IPS-18a (cell line): Measurements from ENCODE around the gene SLC24A3.

Experiments
- H3K27ac ChIP-seq: one replicate; pipeline ENCODE4 v1.5.1; 2013; ENCODE audit warnings: low read length
- H3K27me3 ChIP-seq: one replicate; pipeline ENCODE4 v1.6.1; 2013; ENCODE audit warnings: mild to moderate bottlenecking, low read length; ENCODE audit not compliant: control insufficient read depth, insufficient read depth
- H3K36me3 ChIP-seq: one replicate; pipeline ENCODE4 v1.6.1; 2013; ENCODE audit warnings: low read depth, low read length; ENCODE audit not compliant: control insufficient read depth
- H3K4me1 ChIP-seq: one replicate; pipeline ENCODE4 v1.6.1; 2013; ENCODE audit warnings: low read depth, low read length; ENCODE audit not compliant: control insufficient read depth
- H3K4me3 ChIP-seq: one replicate; pipeline ENCODE4 v1.5.1; 2013; ENCODE audit warnings: low read length
- H3K9ac ChIP-seq: one replicate; pipeline ENCODE4 v1.6.1; 2013; ENCODE audit warnings: mild to moderate bottlenecking, low read length, moderate library complexity
- H3K9me3 ChIP-seq: one replicate; pipeline ENCODE4 v1.6.1; 2013; ENCODE audit warnings: low read depth, low read length; ENCODE audit not compliant: control insufficient read depth

Gene SLC24A3

DNA sequence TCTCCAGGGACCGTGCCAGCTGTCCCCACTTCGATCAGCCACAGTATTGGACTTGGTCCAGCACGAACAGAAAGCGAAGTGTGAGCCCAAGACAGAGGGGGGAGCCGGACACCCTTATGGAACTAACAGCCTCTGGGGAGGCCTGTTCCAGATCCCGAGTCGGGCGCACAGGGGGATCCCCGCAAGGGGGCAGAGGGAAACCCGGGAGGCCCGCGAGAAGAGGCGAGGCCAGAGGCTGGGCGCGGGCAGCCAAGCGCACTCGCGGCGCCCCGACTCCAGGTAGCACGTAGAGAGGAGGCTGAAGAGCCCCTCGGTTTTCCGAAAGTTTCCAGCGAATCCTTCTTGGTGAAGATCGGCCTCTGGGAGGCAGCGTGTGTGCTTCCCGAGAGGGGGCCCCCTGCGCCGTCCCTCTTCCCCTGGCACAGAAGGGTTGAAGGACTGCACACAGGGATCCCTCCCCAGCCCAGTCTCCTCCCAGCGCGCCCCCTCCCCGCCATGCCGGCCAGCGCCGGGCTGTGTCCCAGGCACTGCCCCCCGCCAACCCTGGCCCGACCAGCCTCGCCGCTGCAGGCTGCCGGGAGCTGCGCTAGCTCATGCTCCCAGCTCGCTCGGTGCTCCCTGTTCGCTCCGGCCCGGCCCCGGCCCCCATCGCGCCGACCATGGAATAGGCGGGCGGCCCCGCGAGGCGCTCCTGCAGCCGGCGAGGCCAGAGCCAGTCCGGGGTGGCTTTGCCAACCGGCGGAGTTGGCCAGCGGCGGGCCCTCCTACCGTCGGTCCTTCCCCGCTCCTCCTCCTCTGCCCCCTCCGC, 577 bp upstream of the SLC24A3 start:
- no peaks in the 10 kb centered on the region for H3K36me3 ChIP-seq
- H3K9ac ChIP-seq, result peak overlapping the region; percentile 33
- H3K9me3 ChIP-seq, result no peaks in the 10 kb centered on the region
- peak overlapping the region; percentile 54 for H3K4me3 ChIP-seq
- peaks cover 23% of the 10 kb centered on the region for H3K4me1 ChIP-seq
- H3K27me3 ChIP-seq, result peaks cover 25% of the 10 kb centered on the region
- H3K27ac ChIP-seq, result no peak overlapping the region

- H3K27me3 ChIP-seq, result peaks cover 25% of the 10 kb centered on the region
- H3K36me3 ChIP-seq, result no peaks in the 10 kb centered on the region
- peak overlapping the region; percentile 59 for H3K4me3 ChIP-seq
- no peak overlapping the region for H3K27ac ChIP-seq
- no peak overlapping the region for H3K9ac ChIP-seq
- H3K4me1 ChIP-seq, result peaks cover 12% of the 10 kb centered on the region
- H3K9me3 ChIP-seq, result no peaks in the 10 kb centered on the region
Measured at GRCh38 chr20:19212821-19213502, 520 bp downstream of the SLC24A3 start.

GRCh38 chr20:19213946-19214490, 1.6 kb downstream of the SLC24A3 start:
- no peak overlapping the region for H3K27ac ChIP-seq
- peaks cover 25% of the 10 kb centered on the region for H3K27me3 ChIP-seq
- no peak overlapping the region for H3K9ac ChIP-seq
- H3K9me3 ChIP-seq, result no peaks in the 10 kb centered on the region
- no peak overlapping the region for H3K4me3 ChIP-seq
- no peaks in the 10 kb centered on the region for H3K36me3 ChIP-seq
- peaks cover 7% of the 10 kb centered on the region for H3K4me1 ChIP-seq

DNA sequence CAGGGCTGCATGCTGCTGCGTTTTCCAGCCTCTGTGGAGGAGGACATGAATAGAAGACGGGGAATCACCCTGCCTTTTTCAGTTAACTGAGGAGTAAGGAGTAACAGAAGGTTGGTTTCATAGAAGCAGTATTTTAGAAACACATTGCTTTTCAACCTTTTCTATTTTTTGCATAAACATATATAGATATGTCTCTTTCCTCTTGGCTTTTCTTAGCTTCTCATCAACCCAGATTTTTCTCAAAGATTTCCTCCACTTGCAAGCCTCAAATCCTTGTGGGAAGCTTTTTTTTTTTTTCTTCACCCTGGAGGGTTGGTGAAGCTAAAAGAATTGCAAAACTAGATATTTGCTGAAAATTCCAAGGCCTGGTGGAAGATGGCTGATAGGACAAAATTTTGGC, 6.0 kb downstream of the SLC24A3 start:
- Histone ChIP-seq H3K4me1 (peaks cover 2% of the 10 kb centered on the region), H3K4me3 (no peak overlapping the region), H3K9me3 (no peaks in the 10 kb centered on the region), H3K36me3 (no peaks in the 10 kb centered on the region), H3K9ac (no peak overlapping the region), H3K27ac (no peak overlapping the region), H3K27me3 (peaks cover 10% of the 10 kb centered on the region)

GRCh38 chr20:19222520-19223040, 10.1 kb downstream of the SLC24A3 start:
- Histone ChIP-seq H3K4me3 (no peak overlapping the region), H3K27ac (no peak overlapping the region), H3K9me3 (no peaks in the 10 kb centered on the region), H3K36me3 (no peaks in the 10 kb centered on the region), H3K9ac (no peak overlapping the region), H3K4me1 (no peaks in the 10 kb centered on the region), H3K27me3 (no peaks in the 10 kb centered on the region)

GRCh38 chr20:19223640-19224039, 11.2 kb downstream of the SLC24A3 start:
- no peaks in the 10 kb centered on the region for H3K36me3 ChIP-seq
- H3K9ac ChIP-seq, result no peak overlapping the region
- no peaks in the 10 kb centered on the region for H3K4me1 ChIP-seq
- H3K4me3 ChIP-seq, result no peak overlapping the region
- no peak overlapping the region for H3K27ac ChIP-seq
- H3K9me3 ChIP-seq, result no peaks in the 10 kb centered on the region
- no peaks in the 10 kb centered on the region for H3K27me3 ChIP-seq

GRCh38 chr20:19231359-19232035, 19.1 kb downstream of the SLC24A3 start:
- no peak overlapping the region for H3K4me3 ChIP-seq
- H3K36me3 ChIP-seq, result no peaks in the 10 kb centered on the region
- no peak overlapping the region for H3K9ac ChIP-seq
- no peaks in the 10 kb centered on the region for H3K4me1 ChIP-seq
- H3K27me3 ChIP-seq, result no peaks in the 10 kb centered on the region
- no peaks in the 10 kb centered on the region for H3K9me3 ChIP-seq
- H3K27ac ChIP-seq, result no peak overlapping the region

DNA sequence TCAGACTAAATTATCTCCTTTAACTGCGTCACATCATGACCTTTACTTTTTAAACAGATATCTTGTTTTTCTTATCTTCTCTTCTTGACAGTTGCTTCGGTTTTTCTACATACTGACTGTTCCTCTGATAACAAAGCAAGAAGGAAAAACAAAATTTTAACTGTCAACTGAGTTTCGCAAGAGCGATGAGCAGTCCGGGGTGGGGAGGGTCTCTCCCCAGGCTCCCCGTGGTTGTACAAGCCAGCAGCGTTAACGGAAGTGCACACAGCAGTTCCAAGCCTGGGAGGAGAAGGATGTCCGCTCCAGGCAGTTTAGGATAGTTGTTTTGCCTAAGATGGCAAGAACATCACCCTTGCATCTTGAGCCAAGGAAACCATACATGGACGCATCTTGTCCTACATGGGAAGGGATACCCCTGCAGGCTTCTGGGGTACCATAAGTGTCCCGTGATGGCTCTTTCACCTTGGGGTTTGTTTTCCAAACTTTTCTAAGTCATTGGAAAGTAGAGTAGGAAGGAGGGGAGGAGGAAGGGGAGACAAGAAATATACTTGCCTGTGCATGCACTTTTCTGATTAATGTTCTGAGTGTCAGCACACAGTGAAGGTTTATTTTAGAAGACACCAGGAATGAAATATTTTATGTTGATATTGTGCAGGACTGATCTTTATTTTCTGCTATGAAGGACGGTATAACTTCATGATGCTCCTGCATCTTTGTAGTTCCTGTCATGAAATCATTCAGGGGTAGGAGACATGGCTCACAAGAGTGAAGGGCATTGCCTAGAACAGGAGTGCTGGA, 20.8 kb downstream of the SLC24A3 start:
- Histone ChIP-seq H3K4me1 (no peaks in the 10 kb centered on the region), H3K27ac (no peak overlapping the region), H3K36me3 (no peaks in the 10 kb centered on the region), H3K9me3 (no peaks in the 10 kb centered on the region), H3K9ac (no peak overlapping the region), H3K27me3 (no peaks in the 10 kb centered on the region), H3K4me3 (no peak overlapping the region)

DNA sequence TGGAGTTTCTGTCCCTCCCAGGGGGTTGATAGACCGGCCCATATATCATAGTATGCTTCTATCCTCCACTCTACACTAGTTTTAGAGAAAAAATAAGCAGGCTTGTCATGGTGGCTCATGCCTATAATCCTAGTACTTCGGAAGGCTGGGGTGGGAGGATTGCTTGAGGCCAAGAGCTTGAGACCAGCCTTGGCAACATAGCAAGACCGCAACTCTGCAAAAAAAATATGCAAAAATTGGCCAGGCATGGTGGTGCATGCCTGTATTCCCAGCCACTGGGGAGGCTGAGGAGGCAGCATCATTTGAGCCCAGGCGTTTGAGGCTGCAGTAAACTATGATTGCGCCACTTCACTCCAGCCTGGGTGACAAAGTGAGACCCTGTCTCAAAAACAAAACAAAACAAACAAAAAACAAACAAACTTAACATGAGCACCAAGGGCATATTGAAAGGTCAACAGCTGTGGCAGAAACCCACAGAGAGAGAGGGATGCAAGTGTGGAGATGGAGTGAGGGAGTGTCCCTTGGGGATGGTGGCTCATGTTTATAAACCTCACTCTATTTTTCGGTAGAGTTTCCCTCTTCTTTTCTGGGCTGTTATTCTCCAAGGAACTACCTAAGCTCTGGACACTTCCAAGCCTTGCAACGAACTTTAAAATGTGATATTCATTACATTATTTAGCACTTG, 24.1 kb downstream of the SLC24A3 start:
- no peaks in the 10 kb centered on the region for H3K9me3 ChIP-seq
- no peak overlapping the region for H3K4me3 ChIP-seq
- H3K27me3 ChIP-seq, result no peaks in the 10 kb centered on the region
- no peaks in the 10 kb centered on the region for H3K36me3 ChIP-seq
- H3K9ac ChIP-seq, result no peak overlapping the region
- H3K4me1 ChIP-seq, result no peaks in the 10 kb centered on the region
- H3K27ac ChIP-seq, result no peak overlapping the region

- no peaks in the 10 kb centered on the region for H3K4me1 ChIP-seq
- H3K9ac ChIP-seq, result no peak overlapping the region
- H3K4me3 ChIP-seq, result no peak overlapping the region
- no peaks in the 10 kb centered on the region for H3K27me3 ChIP-seq
- H3K27ac ChIP-seq, result no peak overlapping the region
- H3K9me3 ChIP-seq, result no peaks in the 10 kb centered on the region
- no peaks in the 10 kb centered on the region for H3K36me3 ChIP-seq
Measured at GRCh38 chr20:19241440-19241839, 29.0 kb downstream of the SLC24A3 start.
